Activated naive CD8-positive, alpha-beta T cell (primary cell): Measurements from ENCODE around the gene C19orf25.
"Not testable (repeated sequence)": the region's sequence is repeated elsewhere in the genome, so short reads cannot be mapped to it uniquely, and the experiment has no call there.

ENCODE experiments used
- H3K27ac Mint-ChIP-seq: one replicate; pipeline ENCODE4 v1.8.0; 2021; ENCODE audit warnings: mixed read lengths
- H3K27me3 Mint-ChIP-seq: one replicate; pipeline ENCODE4 v1.8.0; 2021; ENCODE audit warnings: mixed read lengths
- H3K36me3 Mint-ChIP-seq: one replicate; pipeline ENCODE4 v1.8.0; 2021; ENCODE audit warnings: mixed read lengths
- H3K4me1 Mint-ChIP-seq: one replicate; pipeline ENCODE4 v1.8.0; 2021; ENCODE audit warnings: low read depth, mixed read lengths
- H3K4me3 Mint-ChIP-seq: one replicate; pipeline ENCODE4 v1.8.0; 2021; ENCODE audit warnings: mild to moderate bottlenecking, mixed read lengths
- H3K9me3 Mint-ChIP-seq: one replicate; pipeline ENCODE4 v1.8.0; 2021; ENCODE audit warnings: low read depth, mixed read lengths

The C19orf25 gene

GRCh38 chr19:1505991-1506881 is 27.2 kb upstream of the C19orf25 start:
- H3K9me3 Mint-ChIP-seq, result no peaks in the 10 kb centered on the region
- no peak overlapping the region for H3K27ac Mint-ChIP-seq
- H3K36me3 Mint-ChIP-seq, result no peaks in the 10 kb centered on the region
- H3K4me3 Mint-ChIP-seq, result no peak overlapping the region
- H3K27me3 Mint-ChIP-seq, result peaks cover 6% of the 10 kb centered on the region
- H3K4me1 Mint-ChIP-seq, result peaks cover 26% of the 10 kb centered on the region

- H3K4me3 Mint-ChIP-seq, result no peak overlapping the region
- H3K4me1 Mint-ChIP-seq, result peaks cover 20% of the 10 kb centered on the region
- H3K27ac Mint-ChIP-seq, result no peak overlapping the region
- H3K27me3 Mint-ChIP-seq, result peaks cover 6% of the 10 kb centered on the region
- H3K36me3 Mint-ChIP-seq, result no peaks in the 10 kb centered on the region
- H3K9me3 Mint-ChIP-seq, result no peaks in the 10 kb centered on the region
Observed at GRCh38 chr19:1505012-1505411, 26.0 kb upstream of the C19orf25 start.

GRCh38 chr19:1503925-1504773 is 25.1 kb upstream of the C19orf25 start:
- Mint-ChIP-seq H3K27me3 (peaks cover 6% of the 10 kb centered on the region), H3K27ac (no peak overlapping the region), H3K36me3 (no peaks in the 10 kb centered on the region), H3K4me1 (peaks cover 17% of the 10 kb centered on the region), H3K4me3 (no peak overlapping the region), H3K9me3 (no peaks in the 10 kb centered on the region)

GRCh38 chr19:1503089-1503924 is 24.3 kb upstream of the C19orf25 start:
- H3K4me1 Mint-ChIP-seq, result peaks cover 14% of the 10 kb centered on the region
- no peaks in the 10 kb centered on the region for H3K36me3 Mint-ChIP-seq
- H3K27ac Mint-ChIP-seq, result no peak overlapping the region
- no peak overlapping the region for H3K4me3 Mint-ChIP-seq
- peaks cover 6% of the 10 kb centered on the region for H3K27me3 Mint-ChIP-seq
- no peaks in the 10 kb centered on the region for H3K9me3 Mint-ChIP-seq

- Mint-ChIP-seq H3K27me3 (peaks cover 6% of the 10 kb centered on the region), H3K4me3 (no peak overlapping the region), H3K36me3 (no peaks in the 10 kb centered on the region), H3K9me3 (no peaks in the 10 kb centered on the region), H3K4me1 (peaks cover 9% of the 10 kb centered on the region), H3K27ac (no peak overlapping the region)
Observed at GRCh38 chr19:1502433-1503088, 23.5 kb upstream of the C19orf25 start.

GRCh38 chr19:1501200-1501595 is 22.2 kb upstream of the C19orf25 start:
- Mint-ChIP-seq H3K9me3 (no peaks in the 10 kb centered on the region), H3K4me3 (no peak overlapping the region), H3K27ac (no peak overlapping the region), H3K36me3 (no peaks in the 10 kb centered on the region), H3K4me1 (peaks cover 8% of the 10 kb centered on the region), H3K27me3 (peaks cover 6% of the 10 kb centered on the region)

- H3K27ac Mint-ChIP-seq, H3K9me3 Mint-ChIP-seq, H3K27me3 Mint-ChIP-seq, H3K36me3 Mint-ChIP-seq, H3K4me1 Mint-ChIP-seq, H3K4me3 Mint-ChIP-seq: not testable (repeated sequence)
Observed at GRCh38 chr19:1499231-1499630, 20.2 kb upstream of the C19orf25 start.

- Mint-ChIP-seq H3K9me3 (no peaks in the 10 kb centered on the region), H3K4me3 (no peak overlapping the region), H3K27me3 (peaks cover 2% of the 10 kb centered on the region), H3K27ac (no peak overlapping the region), H3K4me1 (peaks cover 2% of the 10 kb centered on the region), H3K36me3 (no peaks in the 10 kb centered on the region)
Observed at GRCh38 chr19:1497578-1498235, 18.7 kb upstream of the C19orf25 start.

- H3K36me3 Mint-ChIP-seq, result no peaks in the 10 kb centered on the region
- H3K27ac Mint-ChIP-seq, result no peak overlapping the region
- no peak overlapping the region for H3K4me3 Mint-ChIP-seq
- no peaks in the 10 kb centered on the region for H3K27me3 Mint-ChIP-seq
- peaks cover under 1% of the 10 kb centered on the region for H3K4me1 Mint-ChIP-seq
- no peaks in the 10 kb centered on the region for H3K9me3 Mint-ChIP-seq
Observed at GRCh38 chr19:1496714-1497577, 17.9 kb upstream of the C19orf25 start.

- Mint-ChIP-seq H3K27me3 (no peaks in the 10 kb centered on the region), H3K36me3 (no peaks in the 10 kb centered on the region), H3K4me3 (no peak overlapping the region), H3K9me3 (no peaks in the 10 kb centered on the region), H3K4me1 (peaks cover 5% of the 10 kb centered on the region), H3K27ac (no peak overlapping the region)
Observed at GRCh38 chr19:1495799-1496713, 17.0 kb upstream of the C19orf25 start.

- no peaks in the 10 kb centered on the region for H3K9me3 Mint-ChIP-seq
- H3K27me3 Mint-ChIP-seq, result no peaks in the 10 kb centered on the region
- no peak overlapping the region for H3K4me3 Mint-ChIP-seq
- H3K27ac Mint-ChIP-seq, result no peak overlapping the region
- peaks cover 8% of the 10 kb centered on the region for H3K4me1 Mint-ChIP-seq
- H3K36me3 Mint-ChIP-seq, result no peaks in the 10 kb centered on the region
Observed at GRCh38 chr19:1495051-1495798, 16.2 kb upstream of the C19orf25 start.
